HepG2 (cell line): Measurements from ENCODE around the gene PRR23C. TPM values are rescaled to one million over a fixed set of nuclear protein-coding genes. Genes with fewer than 3 reads are reported as not detected.

Source experiments
- ATAC-seq: fragments of 200-7000 bp; cut with Tn5 transposase; 3 replicates; pipeline ENCODE4 v1.9.1; 2020; ENCODE audit warnings: mild to moderate bottlenecking, moderate library complexity
- Bru-seq: library from RNA; stranded (reverse); fragments of 400-500 nt; gene quantifications from one replicate; lab custom pipeline; 2021; lab: Mats Ljungman, UMichigan
- BruChase-seq, 2 experiments: library from RNA; stranded (reverse); fragments of 400-500 nt; gene quantifications; one replicate each; lab custom pipeline; 2021; lab: Mats Ljungman, UMichigan
- BruUV-seq: library from RNA; stranded (reverse); fragments of 400-500 nt; replicated peaks from 2 replicates; lab custom pipeline; 2021; lab: Mats Ljungman, UMichigan
- CTCF ChIA-PET: fragments of 300-600 bp; formaldehyde crosslinking; extraction: SDS; loops from one replicate; lab custom pipeline; 2021; ENCODE audit warnings: low total read pairs, inconsistent platforms, low intra/inter-chr PET ratio; lab: Yijun Ruan, JAX
- POLR2A ChIA-PET: fragments of 350-600 bp; sonication (Branson Sonifier 250); formaldehyde crosslinking; loops from one replicate; lab custom pipeline; 2020; ENCODE audit warnings: antibody characterized with exemption, inconsistent platforms; lab: Yijun Ruan, JAX
- DNase-seq: peaks from one replicate; pipeline ENCODE4 v3.0.0-alpha.2; 2015; ENCODE audit warnings: low spot score
- FAIRE-seq: peaks from 3 replicates; lab custom pipeline; 2011; peaks lifted over from hg19 to GRCh38; lab: Jason Lieb, UNC
- H2AFZ ChIP-seq: one replicate; pipeline ENCODE4 v1.6.1; 2011; ENCODE audit warnings: low read length, inconsistent platforms
- H3K27ac ChIP-seq: fragments of 300-600 bp; 3 replicates; pipeline ENCODE4 v1.8.0; 2011; ENCODE audit warnings: mixed run types, mild to moderate bottlenecking, mixed read lengths, low read length, inconsistent platforms; ENCODE audit not compliant: insufficient read depth; ENCODE audit errors: extremely low read length
- H3K27me3 ChIP-seq, 2 experiments: fragments of 200-600 bp in 1 of 2; 2 replicates in 1 of 2; 3 replicates in 1 of 2; pipeline versions ENCODE4 v1.6.0 to v1.8.0; 2011; ENCODE audit warnings: low read length in 2 of 2, mild to moderate bottlenecking in 2 of 2, moderate library complexity in 2 of 2, inconsistent platforms in 1 of 2; ENCODE audit not compliant: insufficient read depth in 2 of 2, control insufficient read depth in 1 of 2
- H3K36me3 ChIP-seq, 2 experiments: fragments of 200-600 bp in 1 of 2; replicated peaks in 1 of 2; 2 replicates in 1 of 2; 3 replicates in 1 of 2; pipeline versions ENCODE4 v1.5.1 to v1.8.0; 2011; ENCODE audit warnings: low read length in 2 of 2, inconsistent platforms in 1 of 2; ENCODE audit not compliant: insufficient read depth in 2 of 2, control insufficient read depth in 1 of 2
- H3K4me1 ChIP-seq: 2 replicates; pipeline ENCODE4 v1.5.1; 2012; ENCODE audit warnings: low read length, inconsistent platforms; ENCODE audit not compliant: insufficient read depth
- H3K4me2 ChIP-seq: 2 replicates; pipeline ENCODE4 v1.6.0; 2011; ENCODE audit warnings: low read depth, low read length, inconsistent platforms
- H3K4me3 ChIP-seq, 3 experiments: fragments of 200-600 bp in 1 of 3; sonication (generic), shearing (Covaris generic) in 1 of 3; replicated peaks in 1 of 3; 2 replicates each; pipeline ENCODE4 v1.5.1; 2011 to 2016; ENCODE audit warnings: low read length in 3 of 3, inconsistent platforms in 2 of 3, low read depth in 2 of 3, mild to moderate bottlenecking in 2 of 3, control low read depth in 1 of 3, mixed read lengths in 1 of 3; ENCODE audit not compliant: insufficient read depth in 1 of 3
- H3K79me2 ChIP-seq: one replicate; pipeline ENCODE4 v1.6.1; 2011; ENCODE audit warnings: low read length, inconsistent platforms; ENCODE audit not compliant: insufficient read depth
- H3K9ac ChIP-seq: 2 replicates; pipeline ENCODE4 v1.6.0; 2011; ENCODE audit warnings: mild to moderate bottlenecking, low read depth, low read length, inconsistent platforms; ENCODE audit not compliant: insufficient read depth
- H3K9me3 ChIP-seq: 2 replicates; pipeline ENCODE4 v1.5.1; 2012; ENCODE audit warnings: mild to moderate bottlenecking, low read length
- H4K20me1 ChIP-seq: 2 replicates; pipeline ENCODE4 v1.6.0; 2011; ENCODE audit warnings: inconsistent platforms, mild to moderate bottlenecking, low read length, moderate library complexity; ENCODE audit not compliant: insufficient read depth
- ATM ChIP-seq: fragments of 450-650 bp; IDR thresholded peaks from 2 replicates; pipeline ENCODE4 v1.7.1; 2017; ENCODE audit warnings: mild to moderate bottlenecking, borderline replicate concordance
- HNRNPLL ChIP-seq: fragments of 200-400 bp; formaldehyde crosslinking; IDR thresholded peaks from 2 replicates; pipeline ENCODE4 v1.6.1; 2017; ENCODE audit warnings: mild to moderate bottlenecking, low read depth, low read length; ENCODE audit not compliant: poor library complexity, severe bottlenecking
- IKZF1 ChIP-seq: fragments of 450-650 bp; IDR thresholded peaks from 2 replicates; pipeline ENCODE4 v1.7.1; 2016
- SKI ChIP-seq: fragments of 450-650 bp; IDR thresholded peaks from one replicate; pipeline ENCODE4 v1.6.1; 2018; ENCODE audit warnings: mild to moderate bottlenecking; ENCODE audit not compliant: partially characterized antibody
- ZNF484 ChIP-seq: sonication (generic); formaldehyde crosslinking; IDR thresholded peaks from 2 replicates; pipeline ENCODE4 v1.5.1; 2020; ENCODE audit warnings: mild to moderate bottlenecking, low read depth, missing genetic modification reagents, borderline replicate concordance
- ZNF615 ChIP-seq: sonication (generic); formaldehyde crosslinking; IDR thresholded peaks from 2 replicates; pipeline ENCODE4 v1.5.0; 2020; ENCODE audit warnings: mild to moderate bottlenecking, missing genetic modification reagents, borderline replicate concordance
- WGBS: methylation state at CpG from one replicate; pipeline ENCODE4 v1.1.6; 2017; ENCODE audit warnings: low lambda C conversion rate; 5-methylcytosine and 5-hydroxymethylcytosine counted together
- in situ Hi-C: cut with HindIII; loops from 2 replicates; pipeline ENCODE4 v1.10.0; 2017; ENCODE audit warnings: low pct_unique_long_range_greater_than_20kb; ENCODE audit not compliant: extremely low pct_ligation_motif_present
- intact Hi-C: fragments of 100-400 bp; cut with micrococcal nuclease; formaldehyde crosslinking; loops from one replicate; pipeline ENCODE4 v1.10.0; 2022; ENCODE audit not compliant: unreplicated experiment
- long read RNA-seq, 2 experiments: library from RNA in 1 of 2; library from polyadenylated mRNA in 1 of 2; stranded (forward) in 1 of 2; unstranded in 1 of 2; transcript quantifications; one replicate each; pipeline ENCODE4 v2.0.0, GENCODE V29; 2019 to 2022
- polyA minus RNA-seq, 3 experiments: library from RNA; depleted of rRNA, polyadenylated mRNA; stranded (reverse); fragments of >200 nt; gene quantifications; 2 replicates each; pipeline ENCODE4 v1.2.3, GENCODE V29; 2011; ENCODE audit warnings: low replicate concordance in 1 of 3
- polyA plus RNA-seq, 8 experiments: library from polyadenylated mRNA; depleted of rRNA in 3 of 8; stranded (reverse) in 7 of 8; unstranded in 1 of 8; fragments of >200 nt; fragmentation: Illumina TruSeq in 4 of 8; extraction: Trizol in 4 of 8; gene quantifications; 2 replicates each; pipeline versions ENCODE4 v1.2.1 to v1.2.3, GENCODE V29; 2011 to 2016; ENCODE audit warnings: low read depth in 4 of 8, missing spikeins in 1 of 8, mixed read lengths in 1 of 8; ENCODE audit not compliant: insufficient read depth in 1 of 8
- total RNA-seq, 5 experiments: library from RNA; depleted of rRNA; stranded (reverse); fragments of >200 nt; fragmentation: Illumina TruSeq; extraction: Trizol; gene quantifications; 2 replicates each; pipeline ENCODE4 v1.2.3, GENCODE V29; 2016; ENCODE audit warnings: low read depth in 1 of 5
- TF ChIP-seq, protein P1 (sequence below): sonication (generic); formaldehyde crosslinking; IDR thresholded peaks from 2 replicates; pipeline ENCODE4 v1.4.0; 2020; ENCODE audit warnings: mild to moderate bottlenecking, missing genetic modification reagents
- TF ChIP-seq, protein P2 (sequence below): sonication (generic); formaldehyde crosslinking; IDR thresholded peaks from 2 replicates; pipeline ENCODE4 v1.8.0; 2022; ENCODE audit warnings: mild to moderate bottlenecking, missing genetic modification reagents
- TF ChIP-seq, protein P3 (sequence below): sonication (generic); formaldehyde crosslinking; IDR thresholded peaks from 2 replicates; pipeline ENCODE4 v1.5.0; 2020; ENCODE audit warnings: missing genetic modification reagents
- TF ChIP-seq, protein P4 (sequence below), 2 experiments: sonication (generic) in 1 of 2; formaldehyde crosslinking in 1 of 2; IDR thresholded peaks; 2 replicates each; pipeline versions ENCODE4 v1.5.1 to v1.6.1; 2011 to 2020; ENCODE audit warnings: borderline replicate concordance in 1 of 2, low read depth in 1 of 2, low read length in 1 of 2, mild to moderate bottlenecking in 1 of 2, missing genetic modification reagents in 1 of 2, moderate library complexity in 1 of 2

Gene PRR23C
- not detected in 2 replicates for total RNA-seq (2016; rRNA removed; fragmentation: Illumina TruSeq; extraction: Trizol)
- total RNA-seq (2016; cell fraction: cytosol; rRNA removed; fragmentation: Illumina TruSeq; extraction: Trizol; ENCODE audit: low read depth), result not detected in 2 replicates
- total RNA-seq (2016; cell fraction: insoluble cytoplasmic fraction; rRNA removed; fragmentation: Illumina TruSeq; extraction: Trizol), result not detected in 2 replicates
- not detected in 2 replicates for total RNA-seq (2016; cell fraction: membrane; rRNA removed; fragmentation: Illumina TruSeq; extraction: Trizol)
- total RNA-seq (2016; cell fraction: nucleus; rRNA removed; fragmentation: Illumina TruSeq; extraction: Trizol), result not detected in 2 replicates
- not detected in 2 replicates for polyA plus RNA-seq (2011; rRNA removed)
- not detected in 2 replicates for polyA plus RNA-seq (2011; cell fraction: cytosol; rRNA removed)
- polyA plus RNA-seq (2011; cell fraction: nucleus; rRNA removed), result not detected in 2 replicates
- polyA plus RNA-seq (2012), result not detected in 2 replicates
- polyA plus RNA-seq (2016; cell fraction: cytosol; fragmentation: Illumina TruSeq; extraction: Trizol; ENCODE audit: low read depth), result not detected in 2 replicates
- polyA plus RNA-seq (2016; cell fraction: insoluble cytoplasmic fraction; fragmentation: Illumina TruSeq; extraction: Trizol; ENCODE audit: low read depth), result not detected in 2 replicates
- polyA plus RNA-seq (2016; cell fraction: membrane; fragmentation: Illumina TruSeq; extraction: Trizol; ENCODE audit: low read depth), result not detected in 2 replicates
- polyA plus RNA-seq (2016; cell fraction: nucleus; fragmentation: Illumina TruSeq; extraction: Trizol; ENCODE audit: insufficient read depth, low read depth), result not detected in 2 replicates
- not detected in 2 replicates for polyA minus RNA-seq (2011; rRNA and poly(A)+ RNA removed; ENCODE audit: low replicate concordance)
- polyA minus RNA-seq (2011; cell fraction: cytosol; rRNA and poly(A)+ RNA removed), result not detected in 2 replicates
- polyA minus RNA-seq (2011; cell fraction: nucleus; rRNA and poly(A)+ RNA removed), result not detected in 2 replicates
- Bru-seq, nascent RNA, result not detected
- not detected for BruChase-seq, experiment 1, labeled RNA remaining after a 6-hour chase
- not detected for BruChase-seq, experiment 2, labeled RNA remaining after a 2-hour chase
- long read RNA-seq, experiment 1, result 0 reads
- long read RNA-seq, experiment 2, result 0 reads

DNA sequence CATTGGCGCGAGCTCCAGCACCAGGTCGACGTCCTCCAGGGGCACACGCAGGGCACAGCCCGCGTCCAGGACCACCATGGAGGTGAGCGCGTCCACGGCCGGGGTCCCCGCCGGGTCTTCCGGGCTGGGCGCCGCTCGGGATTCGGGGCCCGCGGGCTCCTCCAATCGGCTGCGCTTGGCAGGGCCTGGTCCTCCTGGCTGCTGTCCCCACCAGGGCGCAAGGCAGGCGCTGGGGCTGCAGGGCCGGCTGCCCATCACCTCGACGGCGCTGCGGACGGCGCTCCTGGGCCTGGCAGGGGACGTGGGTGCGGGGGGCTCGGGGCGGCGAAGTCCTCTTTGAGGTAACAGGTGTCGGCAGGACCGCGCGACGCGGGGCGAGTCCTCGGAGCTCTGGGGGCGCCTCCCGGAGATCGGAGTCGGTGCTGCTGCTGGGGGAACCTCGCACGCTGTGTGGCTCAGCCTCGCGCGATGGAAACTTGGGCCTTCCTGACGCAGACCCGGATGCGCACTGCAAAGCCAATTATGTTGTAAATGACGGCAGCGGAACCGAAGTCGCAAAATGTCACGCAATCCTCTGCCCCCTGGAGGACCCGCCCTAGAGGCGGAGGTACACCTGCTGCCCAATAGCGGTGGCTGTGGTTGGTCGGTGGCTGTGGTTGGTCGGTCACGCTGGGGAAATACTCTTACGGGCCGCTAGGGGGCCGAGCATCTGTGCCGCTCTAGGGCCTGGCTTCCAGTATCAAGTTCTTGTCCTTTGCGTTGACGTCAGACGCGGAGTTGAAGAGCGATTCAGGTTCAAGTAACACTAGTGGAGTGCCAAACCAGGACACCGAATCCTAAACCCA lies at the start of gene PRR23C:
TSS of gene PRR23C (minus strand) at position 527 of the 845 bp plus-strand sequence. CDS start at position 255, 272 bp downstream.
- no peaks in the 10 kb centered on the region for H3K4me1 ChIP-seq
- 92% methylated on average over 43 of the region's 77 CpGs for WGBS
- no peak within 1 kb of the TSS for H3K27ac ChIP-seq
- TF ChIP-seq HNRNPLL (no peak), ATM (no peak), ZNF615 (CRISPR knock-in tag) (no peak), IKZF1 (no peak), SKI (no peak), ZNF484 (CRISPR knock-in tag) (no peak)
- TF ChIP-seq, protein P1, sequence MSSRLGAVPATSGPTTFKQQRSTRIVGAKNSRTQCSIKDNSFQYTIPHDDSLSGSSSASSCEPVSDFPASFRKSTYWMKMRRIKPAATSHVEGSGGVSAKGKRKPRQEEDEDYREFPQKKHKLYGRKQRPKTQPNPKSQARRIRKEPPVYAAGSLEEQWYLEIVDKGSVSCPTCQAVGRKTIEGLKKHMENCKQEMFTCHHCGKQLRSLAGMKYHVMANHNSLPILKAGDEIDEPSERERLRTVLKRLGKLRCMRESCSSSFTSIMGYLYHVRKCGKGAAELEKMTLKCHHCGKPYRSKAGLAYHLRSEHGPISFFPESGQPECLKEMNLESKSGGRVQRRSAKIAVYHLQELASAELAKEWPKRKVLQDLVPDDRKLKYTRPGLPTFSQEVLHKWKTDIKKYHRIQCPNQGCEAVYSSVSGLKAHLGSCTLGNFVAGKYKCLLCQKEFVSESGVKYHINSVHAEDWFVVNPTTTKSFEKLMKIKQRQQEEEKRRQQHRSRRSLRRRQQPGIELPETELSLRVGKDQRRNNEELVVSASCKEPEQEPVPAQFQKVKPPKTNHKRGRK (CRISPR knock-in tag), result no peak
- TF ChIP-seq, protein P2, sequence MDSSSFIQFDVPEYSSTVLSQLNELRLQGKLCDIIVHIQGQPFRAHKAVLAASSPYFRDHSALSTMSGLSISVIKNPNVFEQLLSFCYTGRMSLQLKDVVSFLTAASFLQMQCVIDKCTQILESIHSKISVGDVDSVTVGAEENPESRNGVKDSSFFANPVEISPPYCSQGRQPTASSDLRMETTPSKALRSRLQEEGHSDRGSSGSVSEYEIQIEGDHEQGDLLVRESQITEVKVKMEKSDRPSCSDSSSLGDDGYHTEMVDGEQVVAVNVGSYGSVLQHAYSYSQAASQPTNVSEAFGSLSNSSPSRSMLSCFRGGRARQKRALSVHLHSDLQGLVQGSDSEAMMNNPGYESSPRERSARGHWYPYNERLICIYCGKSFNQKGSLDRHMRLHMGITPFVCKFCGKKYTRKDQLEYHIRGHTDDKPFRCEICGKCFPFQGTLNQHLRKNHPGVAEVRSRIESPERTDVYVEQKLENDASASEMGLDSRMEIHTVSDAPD (CRISPR knock-in tag), result no peak
- TF ChIP-seq, protein P3, sequence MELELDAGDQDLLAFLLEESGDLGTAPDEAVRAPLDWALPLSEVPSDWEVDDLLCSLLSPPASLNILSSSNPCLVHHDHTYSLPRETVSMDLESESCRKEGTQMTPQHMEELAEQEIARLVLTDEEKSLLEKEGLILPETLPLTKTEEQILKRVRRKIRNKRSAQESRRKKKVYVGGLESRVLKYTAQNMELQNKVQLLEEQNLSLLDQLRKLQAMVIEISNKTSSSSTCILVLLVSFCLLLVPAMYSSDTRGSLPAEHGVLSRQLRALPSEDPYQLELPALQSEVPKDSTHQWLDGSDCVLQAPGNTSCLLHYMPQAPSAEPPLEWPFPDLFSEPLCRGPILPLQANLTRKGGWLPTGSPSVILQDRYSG (CRISPR knock-in tag), result no peak
- TF ChIP-seq, protein P4, sequence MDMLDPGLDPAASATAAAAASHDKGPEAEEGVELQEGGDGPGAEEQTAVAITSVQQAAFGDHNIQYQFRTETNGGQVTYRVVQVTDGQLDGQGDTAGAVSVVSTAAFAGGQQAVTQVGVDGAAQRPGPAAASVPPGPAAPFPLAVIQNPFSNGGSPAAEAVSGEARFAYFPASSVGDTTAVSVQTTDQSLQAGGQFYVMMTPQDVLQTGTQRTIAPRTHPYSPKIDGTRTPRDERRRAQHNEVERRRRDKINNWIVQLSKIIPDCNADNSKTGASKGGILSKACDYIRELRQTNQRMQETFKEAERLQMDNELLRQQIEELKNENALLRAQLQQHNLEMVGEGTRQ (IDR thresholded peaks at IDR 0.05; ENCODE audit: low read depth, low read length), result no peak
- TF ChIP-seq, protein P4 (CRISPR knock-in tag; IDR thresholded peaks at IDR 0.05; ENCODE audit: borderline replicate concordance), result no peak
- TF ChIP-seq, all 625 proteins: peak for 0
- no TSS peak for BruUV-seq
- no peaks in the 10 kb centered on the region for H3K9me3 ChIP-seq
- H2AFZ ChIP-seq, result no peak within 1 kb of the TSS
- H3K4me3 ChIP-seq, result no peak within 1 kb of the TSS
- no peaks in the 10 kb centered on the region for H3K27me3 ChIP-seq
- H3K4me2 ChIP-seq, result no peak within 1 kb of the TSS
- CTCF ChIA-PET, result no interaction called here
- no peak within 1 kb of the TSS for H3K9ac ChIP-seq
- intact Hi-C loops (no loop called here), in situ Hi-C loops (no loop called here)
- no peaks in the 10 kb centered on the region for H3K79me2 ChIP-seq
- DNase-seq, result no peak
- POLR2A ChIA-PET, result no interaction called here
- H3K36me3 ChIP-seq, result no peaks in the 10 kb centered on the region
- H4K20me1 ChIP-seq, result no peaks in the 10 kb centered on the region
- no peak for ATAC-seq
- no peak for FAIRE-seq
